Stimulated activated CD4-positive, alpha-beta T cell treated with anti-CD3 and anti-CD28 coated beads, Interleukin-12 subunit alpha, Interleukin-12 subunit beta, amount 100 ng/mL, for 48 hours (primary cell): Measurements from ENCODE around the gene BNC2.

Experiments
- DNase-seq, 3 donors: peaks; one replicate each; pipeline ENCODE4 v3.0.0-alpha.2; 2020; ENCODE audit warnings: low read depth in 2 of 3, low spot score in 1 of 3

BNC2 gene

DNA sequence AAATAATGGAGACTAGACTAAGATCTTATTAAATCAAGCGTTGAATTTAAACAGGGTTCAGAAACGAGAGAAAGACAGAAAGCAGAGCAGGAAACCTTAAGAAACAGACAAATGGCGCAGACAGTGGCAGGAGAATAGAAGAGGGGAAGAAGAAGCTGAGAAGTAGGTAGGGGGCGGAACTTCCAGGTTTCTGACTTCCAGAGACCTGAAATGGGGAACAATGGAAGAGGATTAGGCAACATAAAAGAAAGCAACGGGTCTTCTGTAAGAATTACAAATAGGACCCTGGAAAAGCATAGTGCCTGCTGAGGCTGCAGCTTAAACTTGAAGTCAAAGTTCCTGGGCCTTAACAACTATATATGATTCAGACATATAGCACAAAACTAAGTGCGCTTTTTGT, 101.7 kb downstream of the BNC2 start:
- DNase-seq = no peak

DNA sequence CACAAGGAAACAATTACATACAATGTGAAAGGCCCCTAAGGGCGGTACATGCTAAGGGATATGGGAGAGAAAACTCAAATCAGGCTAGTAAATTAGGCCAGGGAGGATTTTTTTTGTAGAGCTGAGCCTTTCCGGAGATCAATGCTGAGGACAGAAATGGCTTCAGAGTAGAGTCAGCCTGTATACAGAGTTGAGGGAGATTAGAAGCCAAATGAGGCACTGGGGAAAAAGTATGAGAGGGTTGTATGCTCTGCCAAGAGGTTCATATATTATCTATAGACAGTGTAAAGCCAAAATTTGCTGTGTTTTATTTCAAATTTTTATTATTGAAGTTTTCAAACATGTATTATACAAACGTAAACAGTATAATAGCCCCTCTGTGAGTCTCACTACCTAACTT, 103.1 kb downstream of the BNC2 start:
- DNase-seq = no peak

DNA sequence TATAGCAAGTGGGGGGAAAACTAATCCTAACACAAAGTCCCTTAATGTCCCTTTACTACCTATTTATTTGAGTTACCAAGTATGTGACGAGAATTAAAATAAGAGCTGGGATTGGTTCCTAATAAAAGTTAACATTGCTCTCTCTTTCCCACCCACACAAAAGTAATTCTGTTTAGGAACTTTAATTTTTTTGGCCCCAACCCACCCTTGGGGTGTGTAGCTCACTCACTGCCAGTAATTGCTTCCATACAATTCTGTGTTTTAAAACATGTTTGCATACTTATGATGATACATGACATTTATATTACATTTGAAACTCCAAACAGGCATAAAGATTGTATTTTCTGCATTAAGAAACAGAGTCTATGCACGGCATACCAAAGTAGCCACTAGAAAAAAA, 106.5 kb downstream of the BNC2 start:
- DNase-seq = no peak

DNA sequence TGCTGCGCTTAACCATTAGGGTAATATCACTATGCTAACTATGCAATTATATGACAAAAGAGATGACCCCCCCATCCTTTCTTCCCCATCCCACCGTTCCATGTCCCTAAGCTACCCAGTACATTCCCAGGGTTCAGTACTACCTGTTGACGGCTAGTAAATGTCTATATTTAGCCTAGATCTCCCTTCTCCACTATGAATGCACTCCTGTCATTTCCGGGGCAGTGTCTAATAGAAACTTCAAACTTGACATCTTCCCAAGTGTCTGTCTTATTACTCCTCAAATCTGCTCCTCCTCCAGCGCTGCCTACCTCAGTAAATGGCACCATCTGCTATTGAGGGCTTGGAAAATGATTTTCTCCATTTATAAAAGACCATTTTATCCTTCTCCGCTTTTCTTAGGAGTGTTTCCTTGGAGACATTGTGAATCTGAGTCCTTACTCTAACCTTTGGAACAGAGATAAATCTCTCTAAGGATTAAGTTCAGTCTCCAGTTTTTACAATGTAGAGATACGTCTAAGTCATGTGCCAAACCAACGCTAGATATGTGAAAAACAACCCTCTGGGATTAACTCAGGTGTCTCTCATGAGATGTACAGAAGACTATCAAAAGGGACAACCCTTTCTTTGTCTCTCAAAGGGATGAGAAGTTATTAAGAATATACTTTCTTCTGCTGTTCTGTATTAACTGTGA, 114.9 kb downstream of the BNC2 start:
- DNase-seq = no peak

DNA sequence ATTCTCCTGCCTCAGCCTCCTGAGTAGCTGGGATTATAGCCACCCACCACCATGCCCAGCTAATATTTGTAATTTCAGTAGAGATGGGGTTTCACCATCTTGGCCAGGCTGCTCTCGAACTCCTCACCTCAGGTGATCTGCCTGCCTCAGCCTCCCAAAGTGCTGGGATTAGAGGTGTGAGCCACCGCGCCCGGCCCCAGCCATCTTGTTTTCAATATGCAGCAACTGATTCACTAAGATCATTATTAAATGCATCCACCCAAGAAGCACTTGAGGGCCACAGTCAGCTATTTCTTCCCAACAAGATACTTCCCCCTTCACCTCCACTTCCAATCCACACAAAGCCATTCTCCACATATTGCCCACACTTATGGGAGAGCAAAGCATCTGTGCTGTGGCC, 115.8 kb downstream of the BNC2 start:
- no peak for DNase-seq

DNA sequence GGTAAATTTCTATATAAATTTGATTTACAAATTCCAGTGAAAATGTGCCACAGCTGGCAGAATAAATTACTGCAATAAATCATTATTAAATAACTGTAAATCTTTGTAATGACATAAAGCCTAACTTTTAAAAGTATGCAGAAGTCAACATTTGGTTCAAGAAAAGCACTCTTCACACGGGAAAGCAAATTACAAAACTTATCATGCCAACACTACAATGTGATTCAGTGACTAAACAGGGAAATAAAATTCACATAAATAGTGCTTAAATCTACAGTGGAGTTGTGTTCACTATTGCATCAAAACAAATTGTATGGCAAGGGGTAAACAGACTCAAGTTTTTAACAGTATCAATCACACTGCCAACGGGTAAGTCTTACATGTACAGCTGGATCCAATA, 117.2 kb downstream of the BNC2 start:
- DNase-seq = no peak

DNA sequence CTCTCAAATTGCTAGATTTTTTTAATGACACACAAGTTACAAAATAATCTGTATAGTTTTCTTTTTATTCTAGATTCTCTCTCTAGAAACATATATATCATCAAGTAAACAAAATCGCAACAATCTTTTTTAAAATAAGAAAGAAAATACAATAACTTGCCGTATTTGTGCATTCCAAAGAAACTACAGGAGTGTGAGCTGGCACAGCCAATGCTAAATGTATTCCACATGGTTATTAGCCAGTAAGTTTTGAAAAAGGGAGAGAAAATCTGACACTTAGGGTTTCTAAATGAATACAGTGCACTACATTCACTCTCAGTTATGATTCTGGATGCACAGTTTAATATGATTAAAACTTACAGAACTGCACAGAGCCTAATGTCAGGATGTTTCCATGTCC, 117.9 kb downstream of the BNC2 start:
- no peak for DNase-seq

DNA sequence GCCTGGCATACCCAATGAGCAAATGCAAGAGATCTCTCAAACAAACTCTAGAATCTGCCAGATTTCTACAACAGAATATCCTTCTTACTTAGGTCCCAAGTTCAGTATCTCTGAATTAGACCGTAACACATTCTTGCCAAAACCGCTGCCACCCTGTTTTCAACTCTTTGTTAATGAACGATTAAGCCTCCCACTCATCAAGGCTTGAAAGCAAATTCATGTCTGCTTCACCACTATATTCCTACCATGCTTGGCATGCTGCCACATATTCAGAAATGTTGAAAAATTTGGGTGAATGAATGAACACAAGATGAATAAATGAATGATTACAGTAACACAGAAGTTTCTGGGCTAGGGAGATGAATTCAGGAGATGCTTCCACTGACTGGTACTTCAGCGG, 119.9 kb downstream of the BNC2 start:
- no peak for DNase-seq

DNA sequence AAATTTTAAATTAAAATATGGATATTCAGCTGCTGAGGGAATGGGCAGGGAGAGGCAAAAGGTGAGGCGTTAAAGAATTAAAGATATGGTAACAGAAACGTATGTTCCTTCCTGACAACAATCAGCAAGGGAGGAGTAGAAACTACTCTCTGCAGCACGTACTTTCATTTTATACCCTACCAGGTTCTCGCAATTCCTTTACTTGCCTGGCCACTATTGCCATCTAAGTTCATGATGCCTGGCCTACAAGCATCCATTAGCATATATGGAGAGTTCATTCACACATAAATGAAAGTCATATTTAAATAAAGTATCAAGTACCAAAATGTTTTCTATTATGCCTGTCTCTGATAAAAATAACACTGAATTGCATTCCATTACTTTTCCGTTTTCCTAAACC, 125.1 kb downstream of the BNC2 start:
- no peak for DNase-seq

DNA sequence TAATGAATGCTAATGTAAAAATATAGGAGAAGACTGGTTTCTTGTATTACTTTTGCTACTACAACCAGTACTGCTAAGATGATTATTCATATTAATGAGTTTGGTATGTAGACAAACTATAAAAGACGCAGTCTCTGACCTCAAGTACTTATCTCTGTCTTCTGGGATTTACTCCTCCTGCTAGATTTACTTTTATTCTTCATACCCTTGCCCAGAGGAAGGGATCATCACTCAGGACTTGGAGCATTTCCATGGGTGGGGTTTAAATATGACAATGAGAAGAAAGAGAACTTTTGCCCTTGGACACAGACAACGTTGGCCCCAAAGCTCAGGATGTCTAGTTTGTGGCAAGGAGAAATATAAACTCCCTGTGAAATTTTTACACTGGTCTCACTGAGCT, 126.1 kb downstream of the BNC2 start:
- DNase-seq = no peak

DNA sequence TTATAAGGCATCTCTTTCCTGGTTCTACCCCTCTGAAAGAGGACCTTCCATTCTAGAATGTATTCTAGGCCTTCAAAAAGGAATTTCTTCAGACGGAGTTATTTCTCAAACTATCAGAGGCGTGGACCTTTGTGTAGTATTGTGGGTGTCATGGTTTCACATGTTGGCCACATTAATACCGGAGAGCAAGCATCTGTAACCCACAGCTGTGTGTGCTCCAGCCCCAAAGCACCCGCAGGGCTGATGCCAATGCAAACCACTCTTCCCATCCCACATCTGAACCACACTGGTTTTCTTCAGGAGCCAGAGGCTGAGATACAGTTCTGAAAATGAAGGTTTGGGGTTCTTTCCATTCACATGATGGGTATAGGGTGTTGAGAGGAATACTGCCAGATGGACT, 127.1 kb downstream of the BNC2 start:
- DNase-seq = no peak

DNA sequence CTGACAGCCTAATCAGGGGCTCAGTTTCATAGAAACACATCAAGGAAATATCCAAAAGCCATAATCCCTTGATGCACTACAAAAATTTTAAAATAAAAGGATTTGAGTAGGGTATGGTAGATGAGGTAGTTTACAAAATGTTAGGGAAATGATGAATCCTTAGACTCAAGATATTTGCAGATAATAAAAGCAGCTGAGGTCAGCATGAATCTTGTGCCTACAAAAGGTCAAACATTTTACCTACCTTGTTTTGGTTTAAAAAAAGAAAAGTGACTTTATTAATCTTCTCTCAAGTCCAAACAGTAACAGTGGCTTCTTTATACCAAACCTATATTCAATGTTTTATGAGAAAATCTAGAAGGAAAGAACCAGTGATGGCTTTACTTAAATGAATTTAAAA, 135.5 kb downstream of the BNC2 start:
- no peak for DNase-seq

DNA sequence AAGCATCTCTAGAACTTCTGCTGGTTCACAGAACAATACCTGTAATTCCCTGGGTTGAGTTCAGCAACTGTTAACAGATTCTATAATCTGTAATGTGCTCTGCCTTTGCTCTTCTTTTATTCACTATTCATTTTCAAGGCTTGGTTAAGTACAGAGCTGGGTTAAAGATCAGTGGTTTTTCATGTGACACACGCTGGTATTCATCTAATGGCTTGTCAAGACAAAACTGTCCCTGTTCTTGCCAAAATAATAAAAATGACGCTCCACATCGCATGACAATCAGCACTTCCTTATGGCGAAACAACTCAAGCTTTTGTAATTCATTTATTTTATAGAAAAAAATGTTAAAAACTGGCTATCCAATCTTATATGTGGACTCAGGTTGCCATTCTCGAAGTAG, 137.9 kb downstream of the BNC2 start:
- DNase-seq = no peak

DNA sequence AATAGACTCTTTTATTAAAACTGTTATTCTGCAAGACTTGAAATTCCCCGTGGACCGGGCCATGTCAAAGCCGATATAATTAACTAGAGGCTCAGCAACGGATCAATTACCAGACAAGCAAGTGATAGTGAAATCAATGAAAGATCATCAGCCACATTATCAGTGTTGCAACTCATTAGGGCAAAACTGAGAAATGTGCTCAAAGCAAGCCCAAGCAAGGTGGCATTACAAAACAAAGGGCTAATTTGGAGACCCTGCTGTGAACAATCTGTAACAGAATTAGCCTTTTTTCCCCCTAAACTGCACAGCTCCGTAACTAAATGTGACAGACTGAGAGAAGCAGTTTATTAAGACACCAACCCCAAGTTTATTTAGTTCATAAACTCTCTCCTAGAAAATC, 140.3 kb downstream of the BNC2 start:
- DNase-seq = no peak

DNA sequence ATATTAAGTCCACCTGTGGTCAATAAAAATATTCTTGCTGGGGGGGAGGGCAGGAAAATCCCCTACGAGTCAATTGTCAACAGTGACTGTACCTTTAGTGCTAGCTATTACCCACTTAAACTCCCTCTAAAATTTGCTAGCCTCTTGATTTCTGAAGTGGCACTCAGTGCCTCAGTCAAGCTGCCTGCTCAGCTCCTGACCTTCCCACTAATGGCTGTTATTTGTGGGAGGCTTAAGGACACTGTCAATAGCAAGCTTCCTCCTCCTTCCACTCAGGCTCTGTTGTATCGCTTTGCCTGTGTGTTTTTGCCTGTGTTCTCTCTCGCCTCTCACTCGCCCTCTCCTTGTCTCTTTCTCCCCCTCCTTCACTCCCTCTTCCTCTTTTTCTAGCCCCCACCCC, 140.8 kb downstream of the BNC2 start:
- DNase-seq = no peak

DNA sequence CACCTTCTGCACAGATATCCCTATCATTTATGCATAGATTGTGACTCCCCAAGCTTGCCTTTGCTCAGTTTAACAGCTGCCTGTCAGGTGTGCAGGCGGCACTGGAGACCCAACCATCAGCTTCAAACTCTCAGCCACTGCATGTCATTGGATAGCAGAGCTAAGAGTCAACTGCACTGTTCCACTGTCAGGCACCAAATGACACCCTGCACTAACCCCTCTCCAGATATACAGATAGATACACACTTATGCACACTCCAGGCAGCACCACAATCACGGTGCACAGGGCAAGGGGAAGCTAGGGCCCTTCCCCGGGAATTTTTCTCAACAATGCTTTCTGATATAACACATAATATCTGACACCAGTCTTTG, 142.3 kb downstream of the BNC2 start:
- no peak for DNase-seq

DNA sequence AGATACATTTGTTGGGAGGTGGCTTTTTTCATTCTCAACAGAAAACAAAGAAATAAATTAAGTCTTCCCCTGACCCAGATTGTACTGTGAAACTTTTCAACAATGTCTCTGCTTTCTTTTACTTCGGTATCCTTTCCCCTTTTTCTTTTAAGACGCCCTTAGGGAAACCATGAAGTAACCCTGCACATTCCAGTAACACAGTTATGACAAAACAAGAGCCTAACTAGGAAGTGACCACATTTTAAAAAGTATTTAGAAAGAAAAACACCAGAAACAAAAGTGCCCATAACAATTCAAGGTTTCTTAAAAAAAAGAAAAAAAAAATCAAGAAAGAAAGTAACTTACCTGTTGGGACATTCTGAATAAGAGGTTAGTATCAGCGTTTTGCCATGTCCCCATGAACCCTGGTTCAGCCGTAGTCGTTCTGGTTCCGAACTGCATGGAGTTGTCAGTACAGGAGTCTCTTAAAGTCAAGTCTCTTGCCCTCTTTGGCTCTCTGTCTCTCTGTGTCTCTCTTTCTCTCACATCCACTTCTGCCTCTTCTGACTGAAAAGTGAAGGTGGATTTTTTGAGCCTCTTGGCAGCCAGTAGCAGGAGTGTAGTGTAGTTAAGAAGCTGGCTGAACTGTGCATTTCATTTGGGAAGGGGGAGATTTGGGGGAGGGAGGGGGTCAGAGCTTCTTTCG, 142.9 kb downstream of the BNC2 start:
- no peak for DNase-seq

DNA sequence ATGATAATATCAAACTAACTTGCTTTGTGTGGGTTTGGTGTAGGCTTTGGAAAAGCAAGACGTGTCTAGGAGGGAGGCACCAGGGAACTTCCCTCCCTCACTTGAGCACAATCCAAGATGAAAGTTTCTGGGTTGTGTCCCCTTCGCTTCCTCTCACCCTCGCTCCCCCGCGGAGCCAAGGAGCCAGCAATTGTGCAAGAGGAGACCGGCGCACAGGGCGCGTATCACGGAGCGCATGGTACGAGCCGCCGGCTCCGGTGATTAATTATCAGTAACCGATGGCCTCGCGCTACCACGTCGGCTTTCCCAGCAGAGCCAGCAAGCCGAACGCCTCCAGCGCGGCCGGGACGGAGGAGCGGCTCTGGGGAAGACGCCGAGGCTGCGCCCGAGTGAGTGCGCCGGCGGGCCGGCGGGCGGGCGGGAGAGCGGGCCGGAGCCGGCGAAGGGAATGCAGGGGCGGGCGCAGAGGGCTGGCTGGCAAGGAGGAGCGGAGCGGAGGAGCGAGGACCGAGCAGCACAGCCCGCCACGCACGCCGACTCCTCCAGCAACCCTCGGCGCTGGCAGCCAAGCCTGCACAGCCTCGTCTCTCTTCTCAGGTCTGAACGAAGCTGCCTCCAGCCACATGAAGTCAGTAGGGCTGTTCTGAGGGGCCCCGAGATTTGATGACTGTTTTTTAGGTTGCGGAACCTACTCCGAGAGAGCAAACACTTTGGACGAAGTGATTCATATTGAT, 143.6 kb downstream of the BNC2 start:
- no peak for DNase-seq

DNA sequence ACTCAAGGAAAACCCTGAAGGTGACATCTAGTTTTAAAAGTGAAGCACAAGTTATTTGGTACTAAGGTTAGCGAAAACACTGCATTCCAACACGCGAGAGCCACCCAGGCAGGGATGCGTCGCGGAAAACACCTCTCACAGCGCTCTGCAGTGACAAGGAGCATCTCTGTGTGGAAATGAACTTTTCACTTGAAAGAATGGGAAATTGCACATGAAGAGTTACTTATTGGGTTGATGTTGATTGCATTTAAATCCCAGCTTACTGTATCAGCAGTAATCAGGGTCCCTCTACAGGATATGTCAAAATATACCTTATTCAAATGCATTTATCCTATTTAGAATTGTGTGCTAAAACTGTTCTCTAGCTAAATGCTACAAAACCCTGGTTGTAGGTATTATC, 144.4 kb downstream of the BNC2 start:
- DNase-seq = no peak

DNA sequence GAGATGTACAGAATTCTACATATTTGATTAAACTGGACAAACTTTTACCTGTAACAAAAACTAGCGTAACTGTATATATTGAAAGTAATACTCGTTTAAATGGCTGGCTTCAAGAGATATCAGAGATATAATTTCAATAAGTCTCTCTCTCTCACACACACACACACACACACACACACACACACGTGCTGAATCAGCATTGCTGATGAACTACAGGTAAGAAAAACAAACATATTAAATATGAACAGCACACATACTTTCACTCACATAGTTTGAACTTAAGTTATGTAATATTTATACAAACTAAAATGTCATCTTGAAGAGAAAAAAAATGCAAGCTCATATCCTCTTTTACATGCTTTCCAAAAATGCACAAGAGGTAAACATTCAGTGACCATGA, 145.4 kb downstream of the BNC2 start:
- DNase-seq = no peak

DNA sequence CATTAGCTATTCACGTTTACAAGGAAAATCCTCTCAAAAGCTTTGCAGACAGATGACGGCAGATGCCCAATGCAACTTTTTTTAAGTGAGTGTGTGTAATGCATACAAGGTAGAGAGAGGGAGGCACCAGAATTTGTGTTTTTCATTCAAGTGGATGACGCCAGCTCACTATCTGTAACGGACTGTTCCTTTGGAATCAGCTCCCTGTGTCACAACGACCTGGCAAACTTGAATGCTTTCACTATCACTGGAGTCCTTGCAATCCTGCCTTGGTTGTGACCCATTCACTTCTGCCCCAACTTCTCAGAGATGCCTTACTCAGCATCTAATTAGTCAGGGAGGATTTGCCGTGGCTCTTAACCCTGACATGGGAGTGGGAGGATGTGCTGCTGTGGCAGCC, 148.5 kb downstream of the BNC2 start:
- no peak for DNase-seq

DNA sequence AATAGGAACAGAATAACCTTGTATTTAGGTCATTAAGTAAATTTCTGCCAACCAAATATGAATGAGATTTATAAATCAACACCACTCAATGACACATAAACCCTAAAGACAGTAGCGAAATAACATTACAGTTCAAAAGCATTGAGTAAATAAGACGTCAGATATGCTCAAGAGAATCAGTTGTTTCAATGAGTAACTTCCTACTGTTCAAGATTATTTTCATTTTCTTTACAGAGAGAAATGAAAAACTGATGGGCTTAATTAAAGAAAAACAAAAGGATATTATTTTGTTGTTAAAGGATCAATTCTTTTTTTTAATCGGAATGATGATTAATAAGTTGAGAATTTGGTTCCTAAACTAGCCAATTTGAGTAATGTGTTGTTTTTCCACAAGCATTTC, 150.1 kb downstream of the BNC2 start:
- no peak for DNase-seq

DNA sequence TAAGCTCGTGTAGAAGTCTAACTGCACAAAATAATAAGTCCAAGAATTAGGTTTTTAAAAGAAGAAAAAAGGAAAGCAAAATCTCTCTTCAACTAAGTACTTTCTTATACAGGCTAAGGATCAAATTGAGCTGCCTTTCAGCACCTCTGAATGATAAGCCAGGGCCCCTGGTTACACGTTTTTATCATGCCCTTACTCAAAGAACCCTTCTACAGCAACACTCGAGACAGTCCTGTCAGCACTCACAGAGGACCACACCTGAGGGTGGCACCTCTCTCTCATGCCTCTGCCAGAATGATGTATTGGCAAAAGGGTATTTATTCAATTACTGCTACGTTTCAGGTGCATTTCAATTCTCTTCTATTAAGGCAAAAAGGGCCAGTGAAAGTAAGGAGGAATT, 150.5 kb downstream of the BNC2 start:
- DNase-seq = no peak
